Keratinocyte (primary cell): ENCODE results near the gene LMO3.

Experiments used
- EZH2 ChIP-seq: IDR thresholded peaks from one replicate; pipeline ENCODE4 v1.6.1; 2012; ENCODE audit warnings: inconsistent platforms, mild to moderate bottlenecking, low read length, moderate library complexity
- TF ChIP-seq, protein P1 (sequence below), 3 experiments: IDR thresholded peaks in 1 of 3; conservative IDR thresholded peaks in 1 of 3; optimal IDR thresholded peaks in 1 of 3; 2 replicates in 2 of 3; 3 replicates in 1 of 3; pipeline versions ENCODE3 to v1.5.1; 2011; ENCODE audit warnings: low read length in 3 of 3, mild to moderate bottlenecking in 3 of 3, moderate library complexity in 2 of 3, control low read depth in 1 of 3, inconsistent platforms in 1 of 3; ENCODE audit not compliant: insufficient read depth in 2 of 3; ENCODE audit errors: extremely low read depth in 1 of 3

DNA sequence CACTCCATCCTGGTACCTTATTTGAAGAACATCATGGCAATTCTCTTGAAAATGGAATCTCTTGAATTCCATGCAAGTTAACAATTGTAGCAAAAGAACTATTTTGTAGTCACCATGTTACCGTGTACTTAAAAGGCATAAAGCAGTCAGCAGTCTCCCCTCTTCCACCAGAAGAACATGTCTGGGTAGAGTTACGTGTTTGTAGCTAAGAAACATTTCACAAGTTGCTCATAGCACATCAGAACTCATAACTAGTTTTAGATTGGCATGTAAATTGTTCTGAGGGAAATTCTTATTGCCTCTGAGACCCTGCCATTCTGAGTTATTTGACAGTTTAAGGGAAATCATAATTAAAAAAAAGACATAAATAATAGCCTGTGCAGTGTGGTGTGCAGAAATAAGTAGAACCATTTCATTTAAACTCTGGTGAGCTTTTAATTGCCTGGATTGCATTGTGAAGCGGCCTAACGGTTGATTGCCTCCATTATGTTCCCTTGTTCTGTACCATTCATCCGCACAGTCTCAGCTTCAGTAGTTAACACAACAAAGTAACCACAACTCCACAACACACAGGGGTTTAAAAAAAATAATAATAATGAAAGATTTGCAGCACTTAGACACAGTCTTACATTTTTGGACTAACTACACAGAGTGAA lies 2.6 kb downstream of the LMO3 start:
- TF ChIP-seq, protein P1, sequence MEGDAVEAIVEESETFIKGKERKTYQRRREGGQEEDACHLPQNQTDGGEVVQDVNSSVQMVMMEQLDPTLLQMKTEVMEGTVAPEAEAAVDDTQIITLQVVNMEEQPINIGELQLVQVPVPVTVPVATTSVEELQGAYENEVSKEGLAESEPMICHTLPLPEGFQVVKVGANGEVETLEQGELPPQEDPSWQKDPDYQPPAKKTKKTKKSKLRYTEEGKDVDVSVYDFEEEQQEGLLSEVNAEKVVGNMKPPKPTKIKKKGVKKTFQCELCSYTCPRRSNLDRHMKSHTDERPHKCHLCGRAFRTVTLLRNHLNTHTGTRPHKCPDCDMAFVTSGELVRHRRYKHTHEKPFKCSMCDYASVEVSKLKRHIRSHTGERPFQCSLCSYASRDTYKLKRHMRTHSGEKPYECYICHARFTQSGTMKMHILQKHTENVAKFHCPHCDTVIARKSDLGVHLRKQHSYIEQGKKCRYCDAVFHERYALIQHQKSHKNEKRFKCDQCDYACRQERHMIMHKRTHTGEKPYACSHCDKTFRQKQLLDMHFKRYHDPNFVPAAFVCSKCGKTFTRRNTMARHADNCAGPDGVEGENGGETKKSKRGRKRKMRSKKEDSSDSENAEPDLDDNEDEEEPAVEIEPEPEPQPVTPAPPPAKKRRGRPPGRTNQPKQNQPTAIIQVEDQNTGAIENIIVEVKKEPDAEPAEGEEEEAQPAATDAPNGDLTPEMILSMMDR (optimal IDR thresholded peaks at IDR 0.05 in 1 of 3, IDR thresholded peaks at IDR 0.05 in 1 of 3, conservative IDR thresholded peaks at IDR 0.05 in 1 of 3; ENCODE audit: extremely low read depth in 1 of 3, insufficient read depth in 2 of 3, low read length in 3 of 3) = no peak
- TF ChIP-seq EZH2 = no peak
